Measurements from ENCODE around the gene FOXP4. TPM values are rescaled to one million over a fixed set of nuclear protein-coding genes. Genes with fewer than 3 reads are reported as not detected.
A peak's percentile ranks its signal among the peaks of the same experiment; 100 is the strongest.

The FOXP4 gene
- total and polyA plus RNA-seq, 2 of the 13 experiments (the other 11 are each of a cell fraction or from before 2014, with no cell fraction given): 11.0 to 12.4 TPM

GRCh38 chr6:41553405-41553999 lies 7.3 kb downstream of the FOXP4 start:
- no TSS peak for BruUV-seq (replicated peaks)
- 13% methylated on average over 1 of the region's 1 CpG for WGBS (ENCODE audit: low lambda C conversion rate)
- H3K4me1 ChIP-seq (ENCODE audit: insufficient read depth, low read length): peaks cover 90% of the 10 kb centered on the region
- CTCF ChIA-PET (ENCODE audit: low intra/inter-chr PET ratio, low total read pairs): no interaction called here
- in situ Hi-C loops (cut with HindIII; ENCODE audit: extremely low pct_ligation_motif_present, low pct_unique_long_range_greater_than_20kb) (no loop called here), intact Hi-C loops (cut with micrococcal nuclease; ENCODE audit: unreplicated experiment) (no loop called here)
- ATAC-seq: no peak
- H3K4me3 ChIP-seq (replicated peaks in 1 of 3; ENCODE audit: insufficient read depth in 1 of 3, low read depth in 2 of 3, low read length in 3 of 3): no peak overlapping the region
- H4K20me1 ChIP-seq (ENCODE audit: insufficient read depth, low read length): peaks cover 80% of the 10 kb centered on the region
- peaks cover 95% of the 10 kb centered on the region for H3K79me2 ChIP-seq (ENCODE audit: insufficient read depth, low read length)
- no peak for DNase-seq (ENCODE audit: low spot score)
- peaks cover 30 to 79% of the 10 kb centered on the region in 2 experiments for H3K36me3 ChIP-seq (replicated peaks in 1 of 2; ENCODE audit: control insufficient read depth in 1 of 2, insufficient read depth in 2 of 2, low read length in 2 of 2)
- H3K4me2 ChIP-seq (ENCODE audit: low read depth, low read length): no peak overlapping the region
- no peak overlapping the region for H2AFZ ChIP-seq (ENCODE audit: low read length)
- FAIRE-seq: no peak
- no peaks in the 10 kb centered on the region for H3K9me3 ChIP-seq (ENCODE audit: low read length)
- POLR2A ChIA-PET: interaction anchor here (1.4 to 3.3 kb wide), 4 partner anchors 9 to 34 kb away, joined by 3 to 23 read pairs (median 6); no protein-coding TSS in a partner anchor
- no peak overlapping the region for H3K9ac ChIP-seq (ENCODE audit: insufficient read depth, low read depth, low read length)
- H3K27ac ChIP-seq (ENCODE audit: extremely low read length, insufficient read depth, low read length): peak overlapping the region; percentile 1
- no peaks in the 10 kb centered on the region for H3K27me3 ChIP-seq (ENCODE audit: control insufficient read depth in 1 of 2, insufficient read depth in 2 of 2, low read length in 2 of 2)
- TF ChIP-seq ZBTB44 (CRISPR knock-in tag; IDR thresholded peaks at IDR 0.05): no peak
- 0 out of 2 replicates have a peak, but pooled peaks have one; percentile 37 for TF ChIP-seq PHF21A (CRISPR knock-in tag; IDR thresholded peaks at IDR 0.05)
- no peak for TF ChIP-seq LBX2 (CRISPR knock-in tag; IDR thresholded peaks at IDR 0.05; ENCODE audit: borderline replicate concordance)
- TF ChIP-seq ZSCAN30 (CRISPR knock-in tag; IDR thresholded peaks at IDR 0.05): 0 out of 2 replicates have a peak, but pooled peaks have one; percentile 45
- TF ChIP-seq ZNF768 (CRISPR knock-in tag; IDR thresholded peaks at IDR 0.05): no peak
- peak; percentile 43 for TF ChIP-seq RBM22 (optimal IDR thresholded peaks at IDR 0.05; ENCODE audit: low read length)
- TF ChIP-seq EP300 (IDR thresholded peaks at IDR 0.05; ENCODE audit: low read depth in 2 of 2, low read length in 2 of 2): no peak
- no peak for TF ChIP-seq EP300 (CRISPR knock-in tag; IDR thresholded peaks at IDR 0.05; ENCODE audit: borderline replicate concordance)
- TF ChIP-seq NR2F6 (IDR thresholded peaks at IDR 0.05): no peak
- TF ChIP-seq NR2F6 (CRISPR knock-in tag; IDR thresholded peaks at IDR 0.05): no peak
- TF ChIP-seq ARNTL (CRISPR knock-in tag; IDR thresholded peaks at IDR 0.05): no peak
- TF ChIP-seq RBFOX2 (IDR thresholded peaks at IDR 0.05; ENCODE audit: low read depth, low read length): 0 out of 2 replicates have a peak, but pooled peaks have one; percentile 41
- TF ChIP-seq ZNF552 (CRISPR knock-in tag; IDR thresholded peaks at IDR 0.05; ENCODE audit: borderline replicate concordance): no peak
- no peak for TF ChIP-seq ATF1 (CRISPR knock-in tag; IDR thresholded peaks at IDR 0.05)
- TF ChIP-seq DNMT3B (CRISPR knock-in tag; conservative IDR thresholded peaks at IDR 0.05): no peak
- TF ChIP-seq ZKSCAN5 (CRISPR knock-in tag; IDR thresholded peaks at IDR 0.05): no peak
- no peak for TF ChIP-seq KDM2A (CRISPR knock-in tag; IDR thresholded peaks at IDR 0.05; ENCODE audit: borderline replicate concordance, low read depth)
- no peak for TF ChIP-seq ZNF747 (CRISPR knock-in tag; IDR thresholded peaks at IDR 0.05; ENCODE audit: borderline replicate concordance)
- TF ChIP-seq BCL6 (CRISPR knock-in tag; IDR thresholded peaks at IDR 0.05): no peak
- TF ChIP-seq JUNB (CRISPR knock-in tag; IDR thresholded peaks at IDR 0.05; ENCODE audit: borderline replicate concordance): no peak
- no peak for TF ChIP-seq ZNF232 (CRISPR knock-in tag; IDR thresholded peaks at IDR 0.05; ENCODE audit: borderline replicate concordance)
- TF ChIP-seq ZNF263 (CRISPR knock-in tag; IDR thresholded peaks at IDR 0.05): peak; percentile 93
- TF ChIP-seq SRSF1 (optimal IDR thresholded peaks at IDR 0.05; ENCODE audit: low read depth, low read length): no peak
- peak; percentile 80 for TF ChIP-seq PATZ1 (CRISPR knock-in tag; IDR thresholded peaks at IDR 0.05)
- TF ChIP-seq NFRKB (IDR thresholded peaks at IDR 0.05): no peak

Data from HepG2 (cell line).